ENCODE data around the gene COL28A1.

The COL28A1 gene

GRCh38 chr7:7452652-7453051 is 83.0 kb downstream of the COL28A1 start:
- DNase-seq, result no peak

GRCh38 chr7:7452119-7452518 is 83.6 kb downstream of the COL28A1 start:
- DNase-seq, result no peak

- DNase-seq, result no peak
Measured at GRCh38 chr7:7449055-7449454, 86.6 kb downstream of the COL28A1 start.

- no peak for DNase-seq
Measured at GRCh38 chr7:7446616-7447015, 89.1 kb downstream of the COL28A1 start.

- DNase-seq, result no peak
Measured at GRCh38 chr7:7443806-7444350, 91.8 kb downstream of the COL28A1 start.

GRCh38 chr7:7439564-7439963 is 96.1 kb downstream of the COL28A1 start:
- no peak for DNase-seq

- DNase-seq, result no peak
Measured at GRCh38 chr7:7438851-7439250, 96.8 kb downstream of the COL28A1 start.

GRCh38 chr7:7435978-7436377 is 99.7 kb downstream of the COL28A1 start:
- DNase-seq, result no peak

- DNase-seq, result no peak
Measured at GRCh38 chr7:7434329-7434728, 101.3 kb downstream of the COL28A1 start.

GRCh38 chr7:7433811-7434210 is 101.9 kb downstream of the COL28A1 start:
- no peak for DNase-seq

GRCh38 chr7:7432979-7433378 is 102.7 kb downstream of the COL28A1 start:
- no peak for DNase-seq

- DNase-seq, result no peak
Measured at GRCh38 chr7:7428806-7429205, 106.9 kb downstream of the COL28A1 start.

GRCh38 chr7:7427363-7427762 is 108.3 kb downstream of the COL28A1 start:
- no peak for DNase-seq

GRCh38 chr7:7426676-7427075 is 109.0 kb downstream of the COL28A1 start:
- DNase-seq, result no peak

- DNase-seq, result no peak
Measured at GRCh38 chr7:7425321-7425720, 110.4 kb downstream of the COL28A1 start.

GRCh38 chr7:7424151-7424873 is 111.4 kb downstream of the COL28A1 start:
- DNase-seq, result no peak

GRCh38 chr7:7422641-7423040 is 113.0 kb downstream of the COL28A1 start:
- no peak for DNase-seq

GRCh38 chr7:7421826-7422225 is 113.8 kb downstream of the COL28A1 start:
- DNase-seq, result no peak

- DNase-seq, result no peak
Measured at GRCh38 chr7:7418997-7419396, 116.7 kb downstream of the COL28A1 start.

GRCh38 chr7:7417851-7418250 is 117.8 kb downstream of the COL28A1 start:
- no peak for DNase-seq

GRCh38 chr7:7417414-7417813 is 118.3 kb downstream of the COL28A1 start:
- no peak for DNase-seq

- no peak for DNase-seq
Measured at GRCh38 chr7:7416031-7416858, 119.4 kb downstream of the COL28A1 start.

GRCh38 chr7:7414791-7415603 is 120.7 kb downstream of the COL28A1 start:
- DNase-seq, result no peak

Measured in cerebellar nuclear complex (tissue), 1 donor.